ENCODE measurements around the gene ETNK2. TPM values are rescaled to one million over a fixed set of nuclear protein-coding genes. Genes with fewer than 3 reads are reported as not detected.

Gene ETNK2
- total and polyA plus RNA-seq, 2 of the 8 experiments (the other 6 are each of a cell fraction or from before 2014, with no cell fraction given): 20.1 to 26.7 TPM

- no peak for TF ChIP-seq SUZ12 (IDR thresholded peaks at IDR 0.05; ENCODE audit: low read length)
- no peak for TF ChIP-seq POLR2A (IDR thresholded peaks at IDR 0.05; ENCODE audit: control extremely low read depth in 1 of 2, low read depth in 2 of 2, low read length in 2 of 2)
- TF ChIP-seq FOSL1 (IDR thresholded peaks at IDR 0.05; ENCODE audit: insufficient read depth, low read depth, low read length): no peak
- no peak for TF ChIP-seq SRF (IDR thresholded peaks at IDR 0.05; ENCODE audit: low read depth, low read length)
- TF ChIP-seq CTCF (IDR thresholded peaks at IDR 0.05; ENCODE audit: control extremely low read depth in 1 of 3, insufficient read depth in 1 of 3, low read depth in 1 of 3, low read length in 3 of 3): no peak
- no peak for TF ChIP-seq CHD1 (IDR thresholded peaks at IDR 0.05; ENCODE audit: low read depth, low read length)
These were observed 42.9 kb upstream of the ETNK2 start (continued) for GRCh38 chr1:204194771-204195170.
